Esophagus squamous epithelium (tissue), 5 donors: Measurements from ENCODE around the gene SAG. TPM values are rescaled to one million over a fixed set of nuclear protein-coding genes. Genes with fewer than 3 reads are reported as not detected.

Experiments
- DNase-seq: peaks from one replicate; lab custom pipeline; 2025; lab: John Stamatoyannopoulos, UW
- H3K27ac ChIP-seq, 4 donors: fragments of 200-600 bp; sonication (generic); one replicate each; pipeline ENCODE4 v1.5.1; 2016 to 2019; ENCODE audit warnings: mild to moderate bottlenecking in 1 of 4
- H3K27me3 ChIP-seq, 4 donors: fragments of 200-600 bp; sonication (generic); 1 replicate in 3 of 4; 2 replicates in 1 of 4; pipeline versions ENCODE4 v1.5.1 to v1.6.0; 2017 to 2021; ENCODE audit warnings: antibody characterized with exemption in 1 of 4
- H3K36me3 ChIP-seq, 3 donors: fragments of 200-600 bp; sonication (generic); one replicate each; pipeline ENCODE4 v1.5.1; 2016 to 2019
- H3K4me1 ChIP-seq, 3 donors: fragments of 200-600 bp; sonication (generic); one replicate each; pipeline ENCODE4 v1.5.1; 2017 to 2019
- H3K4me3 ChIP-seq, 4 donors: fragments of 200-600 bp; sonication (generic); 1 replicate in 3 of 4; 2 replicates in 1 of 4; pipeline ENCODE4 v1.5.1; 2016 to 2019; ENCODE audit warnings: mild to moderate bottlenecking in 2 of 4, moderate library complexity in 1 of 4
- H3K9me3 ChIP-seq, 3 donors: fragments of 200-600 bp; sonication (generic); one replicate each; pipeline ENCODE4 v1.5.1; 2016 to 2019
- POLR2A ChIP-seq, 4 donors: fragments of 450-650 bp; IDR thresholded peaks; one replicate each; pipeline ENCODE4 v1.6.1; 2017; ENCODE audit warnings: antibody characterized with exemption in 4 of 4, mild to moderate bottlenecking in 4 of 4, moderate library complexity in 3 of 4
- WGBS, 2 donors: methylation state at CpG; one replicate each; pipeline ENCODE4 v1.1.5; 2018; 5-methylcytosine and 5-hydroxymethylcytosine counted together
- intact Hi-C: fragments of 100-400 bp; cut with DNase I; formaldehyde crosslinking; loops from one replicate; pipeline ENCODE4 v1.15.0; 2022
- total RNA-seq, 4 donors: library from RNA; depleted of rRNA; stranded (reverse); fragments of >200 nt; gene quantifications; one replicate each; pipeline ENCODE4 v1.1.0, GENCODE V29; 2016
- TF ChIP-seq, protein P1 (sequence below), 6 experiments: fragments of 450-650 bp in 4 of 6; fragments of 200-600 bp in 2 of 6; sonication (generic) in 2 of 6; IDR thresholded peaks; one replicate each; pipeline ENCODE4 v1.5.1; 2016 to 2019; ENCODE audit warnings: antibody characterized with exemption in 6 of 6, mild to moderate bottlenecking in 4 of 6, moderate library complexity in 4 of 6
- donor health status: DM: yes; HTN: yes; CAD: no.

Gene SAG
- total RNA-seq, 4 donors from 2014 or later: not detected

DNA sequence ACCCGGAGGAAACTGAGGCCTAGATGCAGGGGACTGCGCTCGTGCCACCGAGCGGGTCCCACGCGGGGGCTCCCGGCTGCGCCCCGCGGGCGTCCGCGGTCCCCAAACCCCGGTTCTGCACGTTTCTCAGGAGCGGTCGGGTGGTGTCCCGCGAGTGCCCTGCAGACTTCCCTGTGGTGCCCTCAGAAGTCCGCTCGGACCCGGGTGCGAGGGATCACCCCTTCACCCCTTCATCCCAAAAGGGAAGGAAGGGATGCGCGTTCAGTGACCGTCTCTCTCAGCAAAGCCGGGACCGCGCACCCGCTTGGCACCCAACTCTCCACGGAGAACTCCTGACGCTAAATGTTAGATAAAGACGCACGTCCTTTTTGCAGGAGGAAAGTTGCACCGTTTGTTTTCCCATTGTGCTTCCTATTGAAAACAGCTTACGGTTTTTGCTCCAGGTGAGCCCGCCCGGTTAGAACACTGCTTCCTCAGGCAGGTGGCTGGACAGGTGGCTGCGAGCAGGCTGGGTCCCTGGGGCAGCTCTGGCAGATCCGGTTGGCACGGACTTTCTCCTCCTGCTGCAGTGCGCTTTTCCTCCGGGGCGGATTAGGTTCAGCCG, 47.5 kb downstream of the SAG start:
- intact Hi-C loops: loop anchor here (10.0 kb wide), 1 partner anchor 90 kb away; no protein-coding TSS in a partner anchor
- DNase-seq: no peak
- H3K4me3 ChIP-seq: peak overlapping the region; percentile 45 to 79 (median 62)
- peaks cover 25 to 59% (median 32%) of the 10 kb centered on the region in 3 donors for H3K4me1 ChIP-seq
- H3K27ac ChIP-seq: peak overlapping the region in 1 of 4 donors; percentile 35
- H3K9me3 ChIP-seq: no peaks in the 10 kb centered on the region
- peaks cover 0 to 35% (median 0%) of the 10 kb centered on the region in 4 donors for H3K27me3 ChIP-seq
- 4 to 13% methylated on average over 7 to 28 of the region's 46 CpGs for WGBS, 2 donors
- TF ChIP-seq, protein P1, sequence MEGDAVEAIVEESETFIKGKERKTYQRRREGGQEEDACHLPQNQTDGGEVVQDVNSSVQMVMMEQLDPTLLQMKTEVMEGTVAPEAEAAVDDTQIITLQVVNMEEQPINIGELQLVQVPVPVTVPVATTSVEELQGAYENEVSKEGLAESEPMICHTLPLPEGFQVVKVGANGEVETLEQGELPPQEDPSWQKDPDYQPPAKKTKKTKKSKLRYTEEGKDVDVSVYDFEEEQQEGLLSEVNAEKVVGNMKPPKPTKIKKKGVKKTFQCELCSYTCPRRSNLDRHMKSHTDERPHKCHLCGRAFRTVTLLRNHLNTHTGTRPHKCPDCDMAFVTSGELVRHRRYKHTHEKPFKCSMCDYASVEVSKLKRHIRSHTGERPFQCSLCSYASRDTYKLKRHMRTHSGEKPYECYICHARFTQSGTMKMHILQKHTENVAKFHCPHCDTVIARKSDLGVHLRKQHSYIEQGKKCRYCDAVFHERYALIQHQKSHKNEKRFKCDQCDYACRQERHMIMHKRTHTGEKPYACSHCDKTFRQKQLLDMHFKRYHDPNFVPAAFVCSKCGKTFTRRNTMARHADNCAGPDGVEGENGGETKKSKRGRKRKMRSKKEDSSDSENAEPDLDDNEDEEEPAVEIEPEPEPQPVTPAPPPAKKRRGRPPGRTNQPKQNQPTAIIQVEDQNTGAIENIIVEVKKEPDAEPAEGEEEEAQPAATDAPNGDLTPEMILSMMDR (IDR thresholded peaks at IDR 0.05): no peak
- no peak for TF ChIP-seq POLR2A (IDR thresholded peaks at IDR 0.05)
- H3K36me3 ChIP-seq: no peaks in the 10 kb centered on the region

DNA sequence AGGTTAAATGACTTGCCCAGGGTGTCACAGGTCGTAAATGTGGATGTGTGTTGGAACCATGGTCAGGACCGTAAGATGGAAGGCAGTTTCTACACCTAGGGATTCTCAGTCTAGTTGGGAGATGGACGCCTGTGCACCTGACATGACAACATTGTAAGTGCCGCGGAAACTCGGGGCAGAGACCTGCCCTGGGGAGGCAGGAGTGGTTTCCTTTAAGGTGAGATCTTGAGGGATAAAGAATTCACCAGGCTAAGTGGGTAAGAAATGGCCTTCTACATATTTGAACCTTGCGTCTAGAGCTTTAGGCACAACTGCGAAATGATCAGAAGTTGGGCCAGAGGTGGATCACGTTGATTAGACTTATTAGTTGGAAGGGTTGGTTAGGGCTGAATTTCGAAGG, 48.3 kb downstream of the SAG start:
- H3K9me3 ChIP-seq: no peaks in the 10 kb centered on the region
- no peak overlapping the region for H3K4me3 ChIP-seq

DNA sequence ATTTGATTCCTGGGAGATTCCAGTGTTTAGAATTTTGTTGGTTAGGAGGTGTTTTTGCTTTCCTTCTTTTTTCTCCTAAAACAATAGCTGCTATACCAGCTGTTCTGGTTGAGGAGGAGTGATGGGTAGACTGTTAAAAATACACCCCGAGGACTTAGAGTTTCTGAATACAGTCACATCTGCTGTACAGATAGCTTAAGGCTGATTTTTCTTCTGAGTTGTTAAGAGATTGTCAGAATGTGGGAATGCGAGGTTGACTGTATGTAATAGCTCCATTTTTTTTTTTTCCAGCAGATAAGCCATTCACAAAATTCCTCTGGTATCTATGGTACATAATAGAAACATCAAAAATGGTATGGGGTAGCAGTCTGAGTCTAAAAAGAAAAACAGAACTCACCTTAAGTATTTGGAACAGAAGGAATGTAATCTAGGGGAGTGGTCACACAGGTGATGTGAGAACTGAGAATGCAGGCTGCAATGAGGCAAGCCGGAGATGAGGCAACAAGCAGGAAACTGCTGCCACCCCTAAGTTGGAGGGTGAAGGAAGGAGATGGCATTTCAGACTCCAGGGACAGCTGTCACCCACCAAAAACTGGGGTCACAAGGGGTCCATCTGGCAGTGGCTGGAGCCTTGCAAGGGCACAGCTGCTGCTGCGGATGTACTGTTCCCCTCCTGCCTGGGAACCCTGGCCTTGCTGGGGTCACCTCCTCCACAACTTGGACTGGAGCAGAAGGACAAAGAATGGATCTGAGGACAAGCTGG, 49.1 kb downstream of the SAG start:
- Histone ChIP-seq H3K27ac (no peak overlapping the region), H3K27me3 (peaks cover 0 to 19% (median 0%) of the 10 kb centered on the region in 4 donors), H3K9me3 (no peaks in the 10 kb centered on the region), H3K36me3 (no peaks in the 10 kb centered on the region), H3K4me1 (peaks cover 12 to 42% (median 19%) of the 10 kb centered on the region in 3 donors), H3K4me3 (no peak overlapping the region)
- no peak for DNase-seq
- 52 to 70% methylated on average over 3 to 4 of the region's 4 CpGs for WGBS, 2 donors
- TF ChIP-seq, protein P1 (IDR thresholded peaks at IDR 0.05): no peak
- TF ChIP-seq POLR2A (IDR thresholded peaks at IDR 0.05): no peak
- intact Hi-C loops: loop anchor here (10.0 kb wide), 1 partner anchor 88 kb away; no protein-coding TSS in a partner anchor

More for the DNA sequence above, 48.3 kb downstream of the SAG start:
- Histone ChIP-seq H3K27me3 (peaks cover 0 to 27% (median 0%) of the 10 kb centered on the region in 4 donors), H3K27ac (no peak overlapping the region), H3K36me3 (no peaks in the 10 kb centered on the region), H3K4me1 (peaks cover 19 to 50% (median 23%) of the 10 kb centered on the region in 3 donors)
- TF ChIP-seq, protein P1 (IDR thresholded peaks at IDR 0.05): no peak
- no peak for TF ChIP-seq POLR2A (IDR thresholded peaks at IDR 0.05)
- 90 to 93% methylated on average over 10 of the region's 10 CpGs for WGBS, 2 donors
- DNase-seq: no peak
- intact Hi-C loops: loop anchor here (10.0 kb wide), 1 partner anchor 89 kb away; no protein-coding TSS in a partner anchor

DNA sequence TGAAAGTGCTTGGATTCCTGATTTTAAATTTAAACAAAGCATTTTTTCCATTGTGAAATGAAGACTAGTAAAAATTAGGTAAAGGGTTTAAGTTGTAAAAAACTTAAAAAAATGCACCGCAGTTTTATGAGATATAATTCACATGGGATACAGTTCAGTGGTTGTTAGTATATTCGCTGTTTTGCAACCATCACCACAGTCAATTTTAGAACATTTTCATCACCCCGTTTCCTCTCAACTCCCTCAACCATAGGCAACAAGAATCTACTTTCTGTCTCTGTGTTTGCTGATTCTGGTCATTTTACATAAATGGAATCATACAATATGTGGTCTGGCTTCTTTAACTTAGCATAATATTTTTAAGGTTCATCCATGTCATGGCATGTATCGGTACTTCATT, 50.7 kb downstream of the SAG start:
- no peak for DNase-seq
- Histone ChIP-seq H3K36me3 (peaks cover 0 to under 1% (median 0%) of the 10 kb centered on the region in 3 donors), H3K27ac (no peak overlapping the region), H3K4me3 (no peak overlapping the region), H3K9me3 (no peaks in the 10 kb centered on the region), H3K27me3 (peaks cover 0 to 3% (median 0%) of the 10 kb centered on the region in 4 donors), H3K4me1 (peaks cover 12 to 33% (median 14%) of the 10 kb centered on the region in 3 donors)
- intact Hi-C loops: loop anchor here (10.0 kb wide), 1 partner anchor 86 kb away; no protein-coding TSS in a partner anchor
- TF ChIP-seq POLR2A (IDR thresholded peaks at IDR 0.05): no peak
- TF ChIP-seq, protein P1 (IDR thresholded peaks at IDR 0.05): no peak
- 64 to 86% methylated on average over 4 of the region's 4 CpGs for WGBS, 2 donors
